NCI-H2171 treated with DMSO at 0.1 percent for 48 hours (cell line): ENCODE results near the gene PACSIN3.

ENCODE experiments used
- DNase-seq: peaks from one replicate; lab custom pipeline; 2025; lab: John Stamatoyannopoulos, UW

Gene PACSIN3

GRCh38 chr11:47176328-47177228 is 9.7 kb downstream of the PACSIN3 start, which contains the start of gene ARFGAP2:
TSS of gene ARFGAP2 (minus strand) at chr11:47176879. CDS start at chr11:47176853, 26 bp downstream.
- peak; percentile 93 for DNase-seq

DNA sequence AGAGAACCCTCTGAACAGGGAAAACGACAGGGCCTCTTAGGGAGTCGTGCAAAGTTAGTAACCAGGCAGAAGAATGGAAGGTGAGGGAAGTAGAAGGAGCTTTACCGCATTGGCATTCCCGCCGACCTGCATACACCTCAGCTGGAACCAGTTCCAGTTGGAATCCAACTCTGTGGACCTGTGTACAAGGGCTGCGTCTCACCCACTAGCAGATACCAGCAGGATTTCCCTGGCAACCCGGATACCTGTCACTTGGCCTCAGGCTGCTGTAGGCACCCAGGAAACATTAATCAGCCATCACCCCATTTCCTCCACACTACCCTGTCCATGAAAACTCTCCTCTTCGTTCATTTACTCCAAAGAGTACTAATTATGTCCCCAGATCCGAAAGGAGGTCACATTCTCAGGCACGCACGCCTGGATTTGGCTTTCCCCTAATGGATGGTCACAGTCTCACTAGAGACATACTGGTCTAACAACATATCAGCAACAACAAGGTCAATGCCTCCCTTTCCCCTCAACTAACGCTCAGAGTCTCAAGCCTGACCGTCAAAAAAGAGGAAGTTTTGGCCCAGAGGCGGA is 10.4 kb downstream of the PACSIN3 start:
- DNase-seq, result no peak

GRCh38 chr11:47172740-47173336 is 13.4 kb downstream of the PACSIN3 start:
- DNase-seq, result no peak

DNA sequence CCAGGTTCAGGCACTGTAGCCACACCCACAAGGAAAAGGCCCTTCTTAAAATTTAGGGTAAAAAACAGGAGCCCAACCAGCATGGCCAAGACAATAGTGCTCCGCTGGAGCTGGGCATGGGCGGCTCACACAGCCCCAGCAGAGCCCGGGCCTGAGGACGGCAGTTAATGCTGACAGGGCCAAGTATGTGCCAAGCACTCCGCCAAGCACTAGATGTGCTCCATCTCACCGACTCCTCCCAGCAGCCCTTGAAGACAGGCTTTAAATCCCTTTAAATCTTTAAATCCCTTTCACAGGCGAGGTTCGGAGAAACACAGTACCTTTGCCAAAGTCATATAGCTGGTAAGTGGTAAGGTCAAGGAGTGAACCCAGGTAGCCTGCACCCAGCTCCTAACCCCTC is 14.4 kb downstream of the PACSIN3 start:
- no peak for DNase-seq

- no peak for DNase-seq
Measured at GRCh38 chr11:47171061-47171838, 15.0 kb downstream of the PACSIN3 start.

DNA sequence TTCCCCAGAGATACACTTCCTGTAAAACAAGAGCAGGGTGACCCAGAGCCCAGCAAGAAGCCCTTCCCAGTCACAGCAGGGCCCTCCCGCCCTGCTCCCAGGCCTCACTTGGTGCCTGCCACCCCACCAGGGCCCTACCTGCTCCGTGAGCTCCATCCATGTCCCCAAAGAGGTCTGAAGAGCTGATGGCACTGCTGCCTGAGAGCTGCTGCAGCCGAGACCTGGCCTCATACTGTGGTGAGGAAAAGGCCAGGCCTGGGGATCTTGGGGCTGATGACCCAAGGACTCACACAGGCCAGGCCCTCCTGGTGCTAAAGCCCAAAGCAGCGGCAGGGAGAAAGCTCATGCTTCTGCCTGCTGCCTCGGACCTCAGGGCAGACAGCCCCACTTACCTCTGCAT is 19.9 kb downstream of the PACSIN3 start:
- DNase-seq, result no peak

DNA sequence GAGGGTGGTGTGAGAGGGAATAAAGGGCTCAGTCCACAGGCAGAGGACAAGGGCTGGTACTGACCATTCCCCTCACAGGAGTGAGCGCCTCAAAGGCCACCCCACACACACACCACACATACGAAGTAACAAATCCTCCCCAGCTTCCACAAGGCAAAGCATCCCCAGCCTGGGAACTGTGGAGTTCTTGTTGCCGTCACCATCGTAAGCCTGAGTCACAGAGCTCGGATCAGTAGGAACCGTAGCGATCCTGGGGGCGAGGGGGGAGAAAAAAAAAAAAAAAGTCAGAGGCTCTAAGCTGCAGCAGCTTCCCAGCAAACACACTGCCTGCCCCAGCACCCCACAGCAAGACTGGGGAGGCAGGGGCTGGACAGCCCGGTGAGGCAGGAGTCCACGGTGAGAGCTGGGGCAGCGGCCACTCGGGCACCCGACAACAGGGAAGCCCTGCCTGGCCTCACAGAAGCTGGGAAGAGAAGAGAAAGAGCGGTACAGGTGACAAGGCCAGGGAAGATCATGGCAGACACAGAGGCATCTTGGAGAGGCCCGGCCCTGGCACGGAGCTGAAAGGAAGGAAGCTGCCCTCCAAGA is 20.9 kb downstream of the PACSIN3 start:
- no peak for DNase-seq

DNA sequence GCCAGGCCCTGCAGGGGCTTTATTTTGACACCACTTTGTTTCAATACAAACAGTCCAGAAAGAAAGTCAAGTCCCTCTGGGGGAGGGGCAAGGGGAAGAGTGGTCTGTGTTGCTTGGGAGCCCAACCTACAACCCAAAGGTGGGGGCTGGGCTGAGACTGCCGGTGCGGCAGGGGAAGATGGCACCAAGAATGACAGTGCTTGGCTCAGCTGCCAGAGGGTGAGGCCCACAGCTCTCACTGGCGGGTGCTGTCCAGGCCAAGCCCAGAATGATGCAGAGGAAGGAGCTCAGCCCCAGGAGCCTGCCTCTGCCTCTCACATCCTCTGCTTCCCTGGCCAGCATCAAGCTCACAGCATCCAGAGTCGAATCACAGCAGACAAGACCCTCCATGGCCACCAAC is 21.9 kb downstream of the PACSIN3 start:
- DNase-seq, result no peak

DNA sequence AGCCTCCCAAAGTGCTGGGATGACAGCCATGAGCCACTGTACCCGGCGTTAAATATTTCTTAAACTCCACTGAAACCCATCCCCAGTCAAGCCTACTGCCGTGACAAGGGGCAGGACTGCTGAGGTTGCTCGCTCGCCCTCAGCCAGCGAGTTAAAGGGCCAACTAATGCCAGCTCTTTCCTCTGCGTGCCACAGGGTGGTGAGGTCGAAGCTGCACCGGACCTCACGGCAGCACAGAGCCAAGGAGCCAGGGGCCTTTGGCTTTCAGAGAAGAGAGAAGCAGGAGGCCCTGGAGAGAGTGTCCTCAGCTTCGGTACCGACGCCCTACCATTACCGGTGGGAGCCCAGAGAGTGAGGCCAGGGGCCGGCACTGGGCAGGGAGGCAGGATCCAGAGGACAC is 22.3 kb downstream of the PACSIN3 start:
- DNase-seq, result no peak

GRCh38 chr11:47163193-47163592 is 23.0 kb downstream of the PACSIN3 start:
- no peak for DNase-seq

DNA sequence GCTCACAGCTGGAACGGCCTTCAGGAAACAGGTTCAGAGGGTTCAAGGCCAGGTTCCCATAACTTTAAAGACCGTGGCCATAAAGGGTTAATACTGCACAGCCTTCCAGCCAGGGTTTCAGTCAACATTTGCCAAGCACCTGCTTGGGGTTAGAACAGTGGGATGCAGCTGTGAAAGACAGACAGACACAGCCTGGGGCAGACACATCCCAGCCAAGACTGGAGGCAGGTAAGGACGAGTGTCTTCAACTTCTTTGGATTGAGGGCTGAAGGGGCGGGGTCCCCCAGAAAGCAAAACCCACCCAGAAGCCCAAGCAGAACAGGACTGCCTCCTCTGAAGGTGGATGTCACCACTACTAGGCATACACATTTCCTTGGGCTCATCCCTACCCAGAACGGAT is 23.8 kb downstream of the PACSIN3 start:
- no peak for DNase-seq

- DNase-seq, result no peak
Measured at GRCh38 chr11:47161890-47162289, 24.3 kb downstream of the PACSIN3 start.

- peak; percentile 42 for DNase-seq
Measured at GRCh38 chr11:47161134-47161854, 24.9 kb downstream of the PACSIN3 start.

- no peak for DNase-seq
Measured at GRCh38 chr11:47160753-47161133, 25.5 kb downstream of the PACSIN3 start.

DNA sequence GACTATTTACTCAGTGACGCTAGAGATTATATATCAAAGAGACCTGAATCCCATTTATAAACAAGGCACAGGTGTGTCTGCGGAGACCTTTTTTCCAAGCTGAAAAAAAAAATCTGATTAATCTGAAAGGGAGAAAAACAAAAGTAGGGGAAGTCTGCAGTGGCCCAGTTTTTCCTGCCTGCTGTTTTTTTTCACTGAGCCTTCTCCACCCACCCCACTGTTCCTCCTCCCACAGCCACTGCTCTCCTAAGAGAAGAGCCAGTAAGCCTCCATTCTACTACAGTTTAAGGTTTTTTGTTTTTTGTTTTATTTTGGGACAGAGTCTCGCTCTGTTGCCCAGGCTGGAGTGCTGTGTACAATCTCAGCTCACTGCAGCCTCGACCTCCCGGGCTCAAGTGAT is 28.0 kb downstream of the PACSIN3 start:
- no peak for DNase-seq

DNA sequence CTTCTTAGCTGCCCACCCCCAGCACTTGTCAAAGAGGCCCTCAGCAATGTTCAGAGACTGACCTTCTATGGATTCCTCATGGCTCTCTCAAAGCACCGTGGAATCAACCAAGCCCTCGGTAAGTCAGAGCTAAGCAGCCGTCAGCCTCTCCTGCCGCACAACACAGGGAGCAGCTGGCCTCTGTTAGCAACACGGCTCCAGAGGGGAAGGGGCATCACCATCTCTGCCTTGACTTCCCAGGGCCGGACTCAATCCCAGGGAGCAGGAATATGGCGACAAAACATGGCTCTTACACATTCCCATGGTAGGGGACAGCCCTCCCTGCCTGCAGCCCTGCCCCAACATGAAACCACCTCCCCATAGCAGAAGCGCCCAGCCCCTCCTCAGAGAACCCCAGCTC is 28.4 kb downstream of the PACSIN3 start:
- no peak for DNase-seq

DNA sequence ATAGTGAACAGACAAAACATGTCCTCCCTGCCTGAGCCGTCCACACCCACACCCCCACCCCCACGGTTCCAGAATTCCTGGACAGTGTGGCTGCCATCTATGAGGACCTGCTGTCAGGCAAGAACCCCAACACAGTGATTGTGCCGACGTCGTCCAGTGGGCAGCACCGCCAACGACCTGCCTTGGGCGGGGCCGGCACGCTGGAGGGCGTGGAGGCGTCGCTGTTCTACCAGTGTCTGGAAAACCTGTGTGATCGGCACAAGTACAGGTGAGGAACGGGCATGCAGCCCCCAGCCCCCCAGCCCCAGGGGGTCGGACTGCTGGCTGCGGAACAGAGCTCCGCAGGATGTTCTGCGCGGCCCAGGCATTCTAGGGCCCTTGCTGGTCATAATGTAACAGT is 29.3 kb downstream of the PACSIN3 start:
- no peak for DNase-seq

- DNase-seq, result no peak
Measured at GRCh38 chr11:47156333-47156732, 29.9 kb downstream of the PACSIN3 start.

DNA sequence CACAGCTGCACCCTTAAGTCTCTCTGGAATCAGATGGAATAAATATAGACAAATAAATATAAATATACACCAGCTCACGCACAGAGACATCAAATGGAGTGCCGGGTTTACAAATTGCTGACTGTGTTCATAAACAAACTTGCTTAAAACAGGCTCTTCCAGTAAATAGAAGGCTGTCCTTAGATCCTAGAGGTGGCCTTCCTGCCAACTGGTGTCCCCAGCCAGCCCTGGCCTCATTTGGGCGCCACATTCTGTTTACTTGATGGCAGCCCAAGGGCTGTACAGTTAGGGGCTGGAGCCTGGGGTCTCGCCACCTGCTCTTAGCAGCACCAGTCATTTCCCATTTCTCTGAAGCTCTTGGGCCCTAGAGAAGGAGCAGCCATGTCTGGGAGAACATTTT is 30.4 kb downstream of the PACSIN3 start:
- no peak for DNase-seq

DNA sequence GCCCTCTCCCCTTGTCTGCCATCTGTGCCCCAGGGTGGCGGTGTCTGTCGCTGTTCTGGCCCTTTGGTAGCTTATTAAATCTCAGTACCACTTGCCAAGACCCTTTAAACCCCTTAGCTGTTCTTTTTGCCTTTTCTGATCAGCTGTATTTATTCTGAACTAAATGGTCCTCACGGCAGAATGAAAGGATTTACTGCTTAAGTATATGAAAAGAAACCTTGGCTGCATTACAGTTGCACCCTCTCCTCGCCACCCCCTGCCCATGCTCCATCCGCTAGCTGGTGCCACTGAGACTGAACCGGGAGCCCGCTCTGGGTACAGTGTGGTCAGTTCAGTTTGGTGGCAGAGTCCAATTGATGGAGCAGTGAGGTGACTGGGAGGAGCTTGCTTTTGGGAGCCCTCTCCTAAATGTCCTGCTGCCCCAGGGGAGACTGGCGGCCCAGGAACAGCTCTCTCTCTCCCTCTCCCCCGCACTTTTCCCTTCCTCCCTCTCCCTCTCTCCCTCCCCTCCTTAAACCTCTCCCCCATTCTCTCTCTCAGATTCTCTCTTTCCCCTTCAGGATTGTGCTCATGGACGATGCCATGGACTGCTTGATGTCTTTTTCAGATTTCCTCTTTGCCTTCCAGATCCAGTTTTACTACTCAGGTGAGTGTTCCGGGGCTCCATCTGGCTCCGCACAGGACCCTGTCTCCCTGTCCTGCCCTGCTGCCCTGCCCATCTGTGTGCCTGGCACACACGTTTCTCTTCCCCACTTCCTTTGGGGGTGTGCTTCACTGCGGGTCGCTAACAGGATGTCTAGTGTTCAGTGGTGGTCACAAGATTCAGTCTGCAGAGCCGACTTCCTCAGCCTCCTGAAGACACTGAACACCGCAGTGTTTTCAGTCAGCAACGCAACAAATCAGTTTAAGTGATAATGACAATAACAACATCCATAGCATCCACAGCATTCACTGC is 31.3 kb downstream of the PACSIN3 start:
- DNase-seq, result no peak
